HG02870 (cell line): ENCODE measurements around the gene ACSBG1.

Experiments used
- ATAC-seq: cut with Tn5 transposase; IDR thresholded peaks from one replicate; pipeline ENCODE4 v1.9.1; 2021; ENCODE audit warnings: mild to moderate bottlenecking, moderate library complexity; ENCODE audit not compliant: unreplicated experiment

ACSBG1 gene

GRCh38 chr15:78204351-78205309, 29.7 kb downstream of the ACSBG1 start:
- ATAC-seq, result no peak

- ATAC-seq, result no peak
These were observed 30.8 kb downstream of the ACSBG1 start for GRCh38 chr15:78203346-78204225.

- no peak for ATAC-seq
These were observed 32.8 kb downstream of the ACSBG1 start for GRCh38 chr15:78201281-78202190.

- ATAC-seq, result no peak
These were observed 34.0 kb downstream of the ACSBG1 start for GRCh38 chr15:78200276-78200930.

GRCh38 chr15:78197632-78198031, 36.7 kb downstream of the ACSBG1 start:
- ATAC-seq, result no peak

- no peak for ATAC-seq
These were observed 38.6 kb downstream of the ACSBG1 start for GRCh38 chr15:78195735-78196201.

- no peak for ATAC-seq
These were observed 39.8 kb downstream of the ACSBG1 start for GRCh38 chr15:78194568-78194925.

GRCh38 chr15:78193731-78194567, 40.4 kb downstream of the ACSBG1 start:
- no peak for ATAC-seq

- no peak for ATAC-seq
These were observed 41.4 kb downstream of the ACSBG1 start for GRCh38 chr15:78192826-78193594.

GRCh38 chr15:78182821-78183220, 51.5 kb downstream of the ACSBG1 start:
- ATAC-seq, result no peak

GRCh38 chr15:78182336-78182700, 52.0 kb downstream of the ACSBG1 start:
- no peak for ATAC-seq

- no peak for ATAC-seq
These were observed 54.5 kb downstream of the ACSBG1 start for GRCh38 chr15:78179906-78180305.

- ATAC-seq, result no peak
These were observed 55.0 kb downstream of the ACSBG1 start for GRCh38 chr15:78179286-78179840.

- ATAC-seq, result no peak
These were observed 56.3 kb downstream of the ACSBG1 start for GRCh38 chr15:78178064-78178463.

- no peak for ATAC-seq
These were observed 56.9 kb downstream of the ACSBG1 start for GRCh38 chr15:78177447-78177873.

- no peak for ATAC-seq
These were observed 59.0 kb downstream of the ACSBG1 start for GRCh38 chr15:78175330-78175729.

- no peak for ATAC-seq
These were observed 60.0 kb downstream of the ACSBG1 start for GRCh38 chr15:78174401-78174800.

GRCh38 chr15:78171864-78172472, 62.4 kb downstream of the ACSBG1 start:
- ATAC-seq, result no peak
